HG03060 (cell line): ENCODE measurements around the gene NDUFA11.

Experiments used
- ATAC-seq: cut with Tn5 transposase; IDR thresholded peaks from one replicate; pipeline ENCODE4 v1.9.1; 2021; ENCODE audit warnings: low read depth, moderate number of reproducible peaks; ENCODE audit not compliant: unreplicated experiment

The NDUFA11 gene

GRCh38 chr19:5932609-5933262 lies 29.1 kb upstream of the NDUFA11 start:
- ATAC-seq: no peak

GRCh38 chr19:5932146-5932545 lies 28.6 kb upstream of the NDUFA11 start:
- ATAC-seq: no peak

GRCh38 chr19:5931251-5931650 lies 27.7 kb upstream of the NDUFA11 start:
- ATAC-seq: no peak

- no peak for ATAC-seq
Measured at GRCh38 chr19:5929625-5930024, 26.0 kb upstream of the NDUFA11 start.

- no peak for ATAC-seq
Measured at GRCh38 chr19:5929179-5929578, 25.6 kb upstream of the NDUFA11 start.

- ATAC-seq: no peak
Measured at GRCh38 chr19:5927441-5927821, 23.8 kb upstream of the NDUFA11 start.

- ATAC-seq: no peak
Measured at GRCh38 chr19:5926641-5927440, 23.3 kb upstream of the NDUFA11 start.

GRCh38 chr19:5925830-5926427 lies 22.3 kb upstream of the NDUFA11 start:
- ATAC-seq: no peak

GRCh38 chr19:5923356-5923755 lies 19.8 kb upstream of the NDUFA11 start:
- ATAC-seq: no peak

GRCh38 chr19:5922161-5922545 lies 18.6 kb upstream of the NDUFA11 start:
- ATAC-seq: no peak

- no peak for ATAC-seq
Measured at GRCh38 chr19:5921516-5922160, 18.0 kb upstream of the NDUFA11 start.

- no peak for ATAC-seq
Measured at GRCh38 chr19:5918463-5919079, 15.0 kb upstream of the NDUFA11 start.

- ATAC-seq: no peak
Measured at GRCh38 chr19:5917431-5918107, 14.0 kb upstream of the NDUFA11 start.

GRCh38 chr19:5916181-5916708 lies 12.7 kb upstream of the NDUFA11 start:
- ATAC-seq: no peak

- no peak for ATAC-seq
Measured at GRCh38 chr19:5915782-5916165, 12.2 kb upstream of the NDUFA11 start.

- ATAC-seq: no peak
Measured at GRCh38 chr19:5914946-5915781, 11.6 kb upstream of the NDUFA11 start.

- no peak for ATAC-seq
Measured at GRCh38 chr19:5914358-5914774, 10.8 kb upstream of the NDUFA11 start.

- no peak for ATAC-seq
Measured at GRCh38 chr19:5913739-5914357, 10.3 kb upstream of the NDUFA11 start, which contains the start of gene CAPS. Gene CAPS, plus strand, starts transcription at chr19:5914254. Its CDS starts 153 bp downstream, at chr19:5914407.

- ATAC-seq: no peak
Measured at GRCh38 chr19:5911366-5911765, 7.8 kb upstream of the NDUFA11 start.
